A673 (cell line): ENCODE results near the gene CNTN1. TPM values are rescaled to one million over a fixed set of nuclear protein-coding genes. Genes with fewer than 3 reads are reported as not detected.

ENCODE experiments used
- BruUV-seq: library from RNA; stranded (reverse); fragments of 400-500 nt; replicated peaks from 2 replicates; lab custom pipeline; 2021; lab: Mats Ljungman, UMichigan
- CTCF ChIA-PET: fragments of 300-600 bp; sonication (Branson Sonifier 250); formaldehyde crosslinking; loops from one replicate; lab custom pipeline; 2022; ENCODE audit warnings: antibody characterized with exemption; lab: Charles Lee
- POLR2A ChIA-PET: fragments of 300-600 bp; sonication (Branson Sonifier 250); formaldehyde crosslinking; loops from one replicate; lab custom pipeline; 2022; ENCODE audit warnings: antibody characterized with exemption; ENCODE audit not compliant: low non-redundant PET; lab: Charles Lee
- DNase-seq: peaks from one replicate; pipeline ENCODE4 v3.0.0-alpha.2; 2015; ENCODE audit warnings: low spot score
- H3K27ac ChIP-seq: fragments of 200-600 bp; sonication (generic); 2 replicates; pipeline ENCODE4 v1.5.1; 2016; ENCODE audit warnings: mixed run types, low read depth, mild to moderate bottlenecking, mixed read lengths, antibody characterized with exemption, low read length; ENCODE audit not compliant: poor library complexity, severe bottlenecking
- H3K27me3 ChIP-seq: fragments of 200-600 bp; sonication (generic); replicated peaks from 2 replicates; pipeline ENCODE4 v1.6.1; 2017; ENCODE audit warnings: mixed run types, low read depth, mild to moderate bottlenecking, mixed read lengths, antibody characterized with exemption, low read length; ENCODE audit not compliant: insufficient read depth, poor library complexity
- H3K36me3 ChIP-seq: fragments of 200-600 bp; sonication (generic); 2 replicates; pipeline ENCODE4 v1.6.1; 2016; ENCODE audit warnings: mixed run types, mild to moderate bottlenecking, mixed read lengths, antibody characterized with exemption, low read length; ENCODE audit not compliant: insufficient read depth, poor library complexity, severe bottlenecking
- H3K4me1 ChIP-seq: fragments of 200-600 bp; sonication (generic); 2 replicates; pipeline ENCODE4 v1.6.1; 2017; ENCODE audit warnings: mixed run types, mild to moderate bottlenecking, mixed read lengths, antibody characterized with exemption, low read length; ENCODE audit not compliant: insufficient read depth, poor library complexity, severe bottlenecking
- H3K4me3 ChIP-seq: fragments of 200-600 bp; sonication (generic); 2 replicates; pipeline ENCODE4 v1.5.1; 2016; ENCODE audit warnings: low read depth, mixed run types, mild to moderate bottlenecking, mixed read lengths, low read length; ENCODE audit not compliant: poor library complexity, severe bottlenecking
- H3K9me3 ChIP-seq: fragments of 200-600 bp; sonication (generic); 2 replicates; pipeline ENCODE4 v1.6.1; 2016; ENCODE audit warnings: mixed run types, low read depth, mild to moderate bottlenecking, mixed read lengths, antibody characterized with exemption, low read length; ENCODE audit not compliant: poor library complexity, severe bottlenecking
- EZH2 ChIP-seq: fragments of 200-600 bp; sonication (generic); IDR thresholded peaks from 2 replicates; pipeline ENCODE4 v1.6.1; 2017; ENCODE audit warnings: borderline replicate concordance, low read depth, mild to moderate bottlenecking, mixed read lengths, antibody characterized with exemption, low read length; ENCODE audit not compliant: poor library complexity, severe bottlenecking
- intact Hi-C: fragments of 100-400 bp; cut with micrococcal nuclease; formaldehyde crosslinking; loops from one replicate; pipeline ENCODE4 v1.10.0; 2022; ENCODE audit not compliant: unreplicated experiment
- total RNA-seq: library from RNA; stranded (reverse); gene quantifications from 2 replicates; pipeline ENCODE4 v1.2.3, GENCODE V29; 2021
- TF ChIP-seq, protein P1 (sequence below): fragments of 300-800, 200-600 bp; sonication (generic); conservative IDR thresholded peaks from 2 replicates; pipeline ENCODE4 v1.5.1; 2017; ENCODE audit warnings: low read depth, mild to moderate bottlenecking, antibody characterized with exemption, low read length, moderate library complexity, mixed read lengths

CNTN1 gene
- total RNA-seq, 1 experiment from 2014 or later = 0.90 TPM

DNA sequence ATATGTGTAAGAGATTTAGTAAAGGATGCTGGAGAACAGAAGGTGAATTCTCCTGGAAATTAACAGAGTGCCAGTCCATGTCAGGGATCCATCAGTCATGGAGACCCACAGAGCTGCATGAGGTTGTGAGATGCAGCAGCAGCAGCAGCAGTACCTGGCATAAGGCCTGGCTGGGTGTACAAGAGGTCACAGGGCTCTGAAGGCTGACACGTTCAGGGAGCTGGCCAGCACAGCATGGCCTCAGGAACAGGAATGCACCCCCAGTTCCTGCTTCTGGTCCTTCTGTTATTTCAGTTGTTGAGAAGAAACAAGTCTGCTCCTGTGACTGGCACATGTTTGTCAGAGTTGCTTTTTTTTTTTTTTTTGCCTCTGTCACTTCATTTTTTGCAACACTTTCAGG is 210.8 kb downstream of the CNTN1 start:
- intact Hi-C loops = no loop called here

DNA sequence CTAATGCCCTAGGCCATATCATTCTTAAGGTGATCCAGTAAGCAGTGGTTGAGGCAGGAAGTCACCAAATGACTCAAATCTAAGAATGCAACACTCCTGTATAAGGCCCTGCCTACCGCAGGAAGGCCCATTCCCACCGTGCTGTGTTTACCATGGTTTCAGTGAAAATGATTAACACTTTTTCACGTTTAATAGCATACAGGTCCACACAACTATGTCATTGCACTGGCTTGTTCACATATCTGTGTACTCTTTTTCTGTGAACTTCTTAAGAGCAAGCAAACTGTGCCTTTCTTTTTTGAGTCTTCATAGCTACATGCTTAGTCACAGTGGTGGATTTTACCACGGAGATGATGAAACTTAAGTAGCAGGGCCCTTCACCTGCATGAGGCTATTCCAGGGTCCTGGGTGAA is 214.9 kb downstream of the CNTN1 start:
- no peaks in the 10 kb centered on the region for H3K36me3 ChIP-seq
- TF ChIP-seq, protein P1, sequence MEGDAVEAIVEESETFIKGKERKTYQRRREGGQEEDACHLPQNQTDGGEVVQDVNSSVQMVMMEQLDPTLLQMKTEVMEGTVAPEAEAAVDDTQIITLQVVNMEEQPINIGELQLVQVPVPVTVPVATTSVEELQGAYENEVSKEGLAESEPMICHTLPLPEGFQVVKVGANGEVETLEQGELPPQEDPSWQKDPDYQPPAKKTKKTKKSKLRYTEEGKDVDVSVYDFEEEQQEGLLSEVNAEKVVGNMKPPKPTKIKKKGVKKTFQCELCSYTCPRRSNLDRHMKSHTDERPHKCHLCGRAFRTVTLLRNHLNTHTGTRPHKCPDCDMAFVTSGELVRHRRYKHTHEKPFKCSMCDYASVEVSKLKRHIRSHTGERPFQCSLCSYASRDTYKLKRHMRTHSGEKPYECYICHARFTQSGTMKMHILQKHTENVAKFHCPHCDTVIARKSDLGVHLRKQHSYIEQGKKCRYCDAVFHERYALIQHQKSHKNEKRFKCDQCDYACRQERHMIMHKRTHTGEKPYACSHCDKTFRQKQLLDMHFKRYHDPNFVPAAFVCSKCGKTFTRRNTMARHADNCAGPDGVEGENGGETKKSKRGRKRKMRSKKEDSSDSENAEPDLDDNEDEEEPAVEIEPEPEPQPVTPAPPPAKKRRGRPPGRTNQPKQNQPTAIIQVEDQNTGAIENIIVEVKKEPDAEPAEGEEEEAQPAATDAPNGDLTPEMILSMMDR = no peak
- TF ChIP-seq EZH2 = no peak
- H3K4me1 ChIP-seq = no peaks in the 10 kb centered on the region
- intact Hi-C loops = no loop called here
- H3K4me3 ChIP-seq = no peak overlapping the region
- POLR2A ChIA-PET = no interaction called here
- H3K27me3 ChIP-seq = no peaks in the 10 kb centered on the region
- no peak overlapping the region for H3K27ac ChIP-seq
- CTCF ChIA-PET = no interaction called here
- no TSS peak for BruUV-seq
- H3K9me3 ChIP-seq = no peaks in the 10 kb centered on the region
- DNase-seq = no peak

More for the DNA sequence above, 210.8 kb downstream of the CNTN1 start:
- Histone ChIP-seq H3K9me3 (no peaks in the 10 kb centered on the region), H3K4me1 (no peaks in the 10 kb centered on the region), H3K27me3 (no peaks in the 10 kb centered on the region), H3K4me3 (no peak overlapping the region), H3K27ac (no peak overlapping the region), H3K36me3 (no peaks in the 10 kb centered on the region)
- POLR2A ChIA-PET = no interaction called here
- BruUV-seq = no TSS peak
- DNase-seq = no peak
- CTCF ChIA-PET = no interaction called here
- TF ChIP-seq, protein P1 = no peak
- TF ChIP-seq EZH2 = no peak

DNA sequence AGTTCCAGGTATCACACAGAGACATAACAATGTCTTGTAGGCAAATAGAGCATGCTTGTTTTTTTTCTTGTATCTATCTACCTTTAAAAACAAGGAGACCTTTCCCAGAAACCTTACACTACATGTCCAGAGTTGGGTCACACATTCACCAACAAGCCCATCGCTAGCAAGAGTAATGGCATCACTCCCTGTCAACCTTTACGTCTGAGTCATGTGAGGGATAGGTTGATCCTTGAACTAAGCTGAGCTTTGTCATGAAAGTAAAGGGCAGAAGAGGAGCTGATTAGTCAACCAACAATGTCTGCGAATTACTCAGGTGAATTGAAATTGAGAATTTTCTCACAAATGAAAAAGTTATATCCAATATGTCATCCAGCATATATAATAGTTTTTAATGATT is 219.4 kb downstream of the CNTN1 start:
- intact Hi-C loops = no loop called here
- POLR2A ChIA-PET = no interaction called here
- no TSS peak for BruUV-seq
- no peak for TF ChIP-seq EZH2
- TF ChIP-seq, protein P1 = no peak
- CTCF ChIA-PET = no interaction called here
- DNase-seq = no peak
- H3K4me1 ChIP-seq = no peaks in the 10 kb centered on the region
- H3K4me3 ChIP-seq = no peak overlapping the region
- no peak overlapping the region for H3K27ac ChIP-seq
- H3K27me3 ChIP-seq = no peaks in the 10 kb centered on the region
- no peaks in the 10 kb centered on the region for H3K9me3 ChIP-seq
- no peaks in the 10 kb centered on the region for H3K36me3 ChIP-seq
